Panc1 (cell line): ENCODE data around the gene PRKACG. TPM values are rescaled to one million over a fixed set of nuclear protein-coding genes. Genes with fewer than 3 reads are reported as not detected.

Source experiments
- ATAC-seq: fragments of 200-7000 bp; cut with Tn5 transposase; 2 replicates; pipeline ENCODE4 v1.9.1; 2020; ENCODE audit warnings: mild to moderate bottlenecking, moderate library complexity
- BruUV-seq: library from RNA; stranded (reverse); fragments of 400-500 nt; replicated peaks from 2 replicates; lab custom pipeline; 2021; lab: Mats Ljungman, UMichigan
- CTCF ChIA-PET: fragments of 300-600 bp; sonication (Branson Sonifier 250); formaldehyde crosslinking; loops from one replicate; lab custom pipeline; 2022; ENCODE audit warnings: antibody characterized with exemption; lab: Charles Lee
- POLR2A ChIA-PET: fragments of 300-600 bp; sonication (Branson Sonifier 250); formaldehyde crosslinking; loops from one replicate; lab custom pipeline; 2022; ENCODE audit warnings: antibody characterized with exemption; lab: Charles Lee
- DNase-seq: peaks from one replicate; pipeline ENCODE4 v3.0.0-alpha.2; 2010; ENCODE audit warnings: low read depth, low spot score
- H3K27ac ChIP-seq: 2 replicates; pipeline ENCODE4 v1.5.1; 2011; ENCODE audit warnings: mild to moderate bottlenecking, low read length, inconsistent platforms
- H3K27me3 ChIP-seq: fragments of 200-500 bp; sonication (Bioruptor generic); 2 replicates; pipeline ENCODE4 v1.6.0; 2014; ENCODE audit warnings: low read length, inconsistent platforms; ENCODE audit not compliant: control insufficient read depth, insufficient read depth
- H3K36me3 ChIP-seq: fragments of 200-500 bp; sonication (Bioruptor generic); 2 replicates; pipeline ENCODE4 v1.5.1; 2014; ENCODE audit warnings: inconsistent platforms, mild to moderate bottlenecking, low read length, moderate library complexity; ENCODE audit not compliant: control insufficient read depth, insufficient read depth
- H3K4me1 ChIP-seq: 2 replicates; pipeline ENCODE4 v1.5.1; 2011; ENCODE audit warnings: inconsistent platforms, mild to moderate bottlenecking, low read length, moderate library complexity; ENCODE audit not compliant: control insufficient read depth, insufficient read depth
- H3K4me3 ChIP-seq, 2 experiments: 2 replicates each; pipeline ENCODE4 v1.5.1; 2011 to 2012; ENCODE audit warnings: low read depth in 2 of 2, low read length in 2 of 2, mild to moderate bottlenecking in 2 of 2, inconsistent platforms in 1 of 2, moderate library complexity in 1 of 2
- H3K9me3 ChIP-seq: fragments of 200-500 bp; sonication (Bioruptor generic); 2 replicates; pipeline ENCODE4 v1.5.1; 2014; ENCODE audit warnings: low read depth, mild to moderate bottlenecking, inconsistent platforms, low read length, moderate library complexity; ENCODE audit not compliant: control insufficient read depth, insufficient read depth
- CTCF ChIP-seq: fragments of 450-650 bp; IDR thresholded peaks from 2 replicates; pipeline ENCODE4 v1.5.1; 2017; ENCODE audit warnings: mild to moderate bottlenecking
- POLR2AphosphoS5 ChIP-seq: IDR thresholded peaks from 2 replicates; pipeline ENCODE4 v1.6.1; 2012; ENCODE audit warnings: mild to moderate bottlenecking, low read depth, low read length, moderate library complexity
- REST ChIP-seq, 2 experiments: IDR thresholded peaks; 2 replicates each; pipeline ENCODE4 v1.6.1; 2011 to 2012; ENCODE audit warnings: low read depth in 2 of 2, control low read depth in 1 of 2, low read length in 1 of 2, mild to moderate bottlenecking in 1 of 2, moderate library complexity in 1 of 2; ENCODE audit not compliant: insufficient read depth in 1 of 2
- SIN3A ChIP-seq: IDR thresholded peaks from 2 replicates; pipeline ENCODE4 v1.6.1; 2012; ENCODE audit warnings: low read depth, mild to moderate bottlenecking, low read length, moderate library complexity, borderline replicate concordance; ENCODE audit not compliant: insufficient read depth
- TCF7L2 ChIP-seq: IDR thresholded peaks from 2 replicates; pipeline ENCODE4 v1.6.1; 2011; ENCODE audit warnings: mild to moderate bottlenecking, low read depth, low read length, inconsistent platforms
- in situ Hi-C: cut with HindIII; loops from 2 replicates; pipeline ENCODE4 v1.10.0; 2016; ENCODE audit warnings: low sequenced_read_pairs, low pct_unique_long_range_greater_than_20kb
- intact Hi-C: fragments of 100-400 bp; cut with micrococcal nuclease; formaldehyde crosslinking; loops from one replicate; pipeline ENCODE4 v1.10.0; 2022; ENCODE audit not compliant: unreplicated experiment
- total RNA-seq: library from RNA; stranded (reverse); gene quantifications from one replicate; pipeline ENCODE4 v1.2.1, GENCODE V29; 2021; ENCODE audit not compliant: unreplicated experiment

Gene PRKACG
- total RNA-seq, 1 experiment from 2014 or later, result not detected

GRCh38 chr9:69016191-69017096 is 2.5 kb upstream of the PRKACG start:
- intact Hi-C loops, result no loop called here
- CTCF ChIA-PET, result no interaction called here
- no peaks in the 10 kb centered on the region for H3K9me3 ChIP-seq
- POLR2A ChIA-PET, result no interaction called here
- BruUV-seq, result no TSS peak
- H3K4me1 ChIP-seq, result no peaks in the 10 kb centered on the region
- no peak overlapping the region for H3K27ac ChIP-seq
- no peak for ATAC-seq
- H3K36me3 ChIP-seq, result no peaks in the 10 kb centered on the region
- DNase-seq, result no peak
- H3K27me3 ChIP-seq, result no peaks in the 10 kb centered on the region
- no peak overlapping the region for H3K4me3 ChIP-seq
- TF ChIP-seq POLR2AphosphoS5, result no peak
- TF ChIP-seq TCF7L2, result no peak
- TF ChIP-seq SIN3A, result no peak
- TF ChIP-seq REST (IDR thresholded peaks at IDR 0.05; ENCODE audit: insufficient read depth in 1 of 2, low read depth in 2 of 2, low read length in 1 of 2), result no peak
- no peak for TF ChIP-seq CTCF
- in situ Hi-C loops, result no loop called here

- BruUV-seq, result no TSS peak
These were observed 558 bp downstream of the PRKACG start for GRCh38 chr9:69013382-69013727.

More at GRCh38 chr9:69013382-69013727, 558 bp downstream of the PRKACG start:
- no peak overlapping the region for H3K4me3 ChIP-seq
- no peak for ATAC-seq
- H3K4me1 ChIP-seq, result no peaks in the 10 kb centered on the region
- in situ Hi-C loops, result no loop called here
- no peak overlapping the region for H3K27ac ChIP-seq
- no peak for DNase-seq
- TF ChIP-seq POLR2AphosphoS5 (no peak), CTCF (no peak), REST (IDR thresholded peaks at IDR 0.05; ENCODE audit: insufficient read depth in 1 of 2, low read depth in 2 of 2, low read length in 1 of 2) (no peak), TCF7L2 (no peak), SIN3A (no peak)
- intact Hi-C loops, result no loop called here
- H3K36me3 ChIP-seq, result no peaks in the 10 kb centered on the region
- POLR2A ChIA-PET, result no interaction called here
- H3K27me3 ChIP-seq, result no peaks in the 10 kb centered on the region
- no peaks in the 10 kb centered on the region for H3K9me3 ChIP-seq
- CTCF ChIA-PET, result no interaction called here
